Stimulated activated CD8-positive, alpha-beta memory T cell treated with anti-CD3 and anti-CD28 coated beads, Interleukin-2, amount 100 ng/mL, for 1 hour (primary cell): ENCODE measurements around the gene PCGF3.
"Not testable (repeated sequence)": the region's sequence is repeated elsewhere in the genome, so short reads cannot be mapped to it uniquely, and the experiment has no call there.

Experiments used
- DNase-seq, 2 donors: peaks; one replicate each; pipeline ENCODE4 v3.0.0-alpha.2; 2020; ENCODE audit warnings: low read depth in 2 of 2

The PCGF3 gene

GRCh38 chr4:704198-704891 lies 1.3 kb upstream of the PCGF3 start:
- no peak for DNase-seq

DNA sequence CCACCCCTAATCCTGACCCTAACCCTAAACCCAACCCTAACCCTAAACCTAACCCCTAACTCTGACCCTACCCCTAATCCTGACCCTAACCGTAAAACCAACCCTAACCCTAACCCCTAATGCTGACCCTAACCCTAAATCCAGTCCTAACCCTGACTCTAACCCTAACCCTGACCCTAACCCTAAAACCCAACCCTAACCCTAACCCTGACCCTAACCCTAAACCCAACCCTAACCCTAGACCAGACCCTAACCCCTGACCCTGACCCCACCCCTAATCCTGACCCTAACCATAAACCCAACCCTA lies 708 bp upstream of the PCGF3 start:
- no peak for DNase-seq

DNA sequence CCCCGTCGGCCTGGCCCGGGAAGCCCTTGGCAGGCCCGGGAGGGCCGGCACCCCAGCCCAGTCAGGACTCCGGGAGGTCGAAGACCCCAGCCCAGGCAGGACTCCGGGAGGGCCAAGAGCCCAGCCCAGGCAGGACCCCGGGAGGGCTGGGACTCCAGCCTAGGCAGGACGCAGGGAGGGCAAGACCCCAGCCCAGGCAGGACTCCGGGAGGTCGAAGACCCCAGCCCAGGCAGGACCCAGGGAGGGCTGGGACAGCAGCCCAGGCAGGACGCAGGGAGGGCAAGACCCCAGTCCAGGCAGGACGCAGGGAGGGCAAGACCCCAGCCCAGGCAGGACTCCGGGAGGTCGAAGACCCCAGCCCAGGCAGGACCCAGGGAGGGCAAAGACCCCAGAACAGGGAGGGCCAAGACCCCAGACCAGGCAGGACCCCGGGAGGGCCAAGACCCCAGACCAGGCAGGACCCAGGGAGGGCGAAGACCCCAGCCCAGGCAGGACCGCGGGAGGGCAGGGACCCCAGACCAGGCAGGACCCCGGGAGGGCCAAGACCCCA lies 526 bp downstream of the PCGF3 start:
- DNase-seq = not testable (repeated sequence)

- no peak for DNase-seq
Observed at GRCh38 chr4:706834-707598, 1.4 kb downstream of the PCGF3 start.

DNA sequence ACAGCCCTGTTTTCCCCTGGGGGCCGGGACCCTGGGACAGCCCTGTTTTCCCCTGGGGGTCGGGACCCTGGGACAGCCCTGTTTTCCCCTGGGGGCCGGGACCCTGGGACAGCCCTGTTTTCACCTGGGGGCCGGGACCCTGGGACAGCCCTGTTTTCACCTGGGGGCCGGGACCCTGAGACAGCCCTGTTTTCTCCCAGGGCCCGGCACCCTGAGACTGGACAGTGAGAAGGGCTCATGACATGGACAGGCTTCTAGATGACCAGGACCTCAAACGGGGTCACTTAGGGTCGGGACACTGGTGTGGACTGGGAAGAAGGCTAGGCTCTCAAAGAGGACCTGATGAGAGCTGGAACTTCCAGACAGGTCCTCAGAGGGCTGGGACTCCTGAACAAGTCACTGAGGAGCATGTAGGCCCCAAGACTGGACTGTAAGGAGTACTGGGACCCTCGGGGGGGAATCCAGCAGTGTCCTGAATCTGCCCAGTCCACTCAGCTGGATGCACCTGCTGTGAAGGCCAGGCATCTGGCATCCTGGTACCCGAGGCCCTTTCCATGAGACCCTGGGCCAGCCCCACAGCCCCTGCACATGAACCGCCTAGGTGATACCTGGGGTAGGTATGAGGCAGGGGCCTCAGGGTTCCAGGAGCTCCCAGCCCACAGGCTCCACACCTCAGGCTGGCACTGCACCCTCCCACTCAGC lies 2.4 kb downstream of the PCGF3 start:
- no peak for DNase-seq

GRCh38 chr4:708631-708933 lies 3.0 kb downstream of the PCGF3 start:
- DNase-seq = no peak

DNA sequence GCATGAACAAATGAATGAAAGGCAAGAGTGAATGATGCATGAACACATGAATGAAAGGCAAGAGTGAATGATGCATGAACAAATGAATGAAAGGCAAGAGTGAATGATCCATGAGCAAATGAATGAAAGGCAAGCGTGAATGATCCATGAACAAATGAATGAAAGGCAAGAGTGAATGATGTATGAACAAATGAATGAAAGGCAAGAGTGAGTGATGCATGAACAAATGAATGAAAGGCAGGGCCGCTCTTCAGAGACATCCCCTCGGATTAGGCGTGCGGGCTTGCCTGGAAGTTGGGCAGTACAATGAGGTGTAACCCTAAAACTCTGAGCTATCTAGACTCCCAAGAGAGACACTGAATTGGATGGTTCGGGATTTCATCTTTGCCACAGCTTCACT lies 3.7 kb downstream of the PCGF3 start:
- no peak for DNase-seq

DNA sequence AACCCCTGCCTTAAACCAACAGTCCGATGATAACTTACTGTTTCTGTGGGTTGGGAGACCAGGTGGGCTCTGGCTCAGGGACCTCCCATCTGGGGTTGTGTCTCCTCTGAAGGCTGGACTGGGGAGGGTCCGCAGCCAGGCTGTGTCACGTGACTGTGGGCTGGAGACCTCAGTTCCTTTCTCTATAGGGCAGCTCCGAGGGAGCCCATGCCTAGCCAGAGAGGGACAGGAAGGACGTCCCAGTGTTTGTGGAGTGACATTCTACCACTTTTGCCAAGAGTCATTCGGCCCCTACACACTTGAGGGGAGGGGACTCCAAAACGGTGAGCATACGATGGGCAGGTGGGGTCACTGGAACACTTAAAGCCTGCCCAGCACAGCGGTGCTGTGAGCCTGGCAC lies 4.5 kb downstream of the PCGF3 start:
- DNase-seq = no peak

DNA sequence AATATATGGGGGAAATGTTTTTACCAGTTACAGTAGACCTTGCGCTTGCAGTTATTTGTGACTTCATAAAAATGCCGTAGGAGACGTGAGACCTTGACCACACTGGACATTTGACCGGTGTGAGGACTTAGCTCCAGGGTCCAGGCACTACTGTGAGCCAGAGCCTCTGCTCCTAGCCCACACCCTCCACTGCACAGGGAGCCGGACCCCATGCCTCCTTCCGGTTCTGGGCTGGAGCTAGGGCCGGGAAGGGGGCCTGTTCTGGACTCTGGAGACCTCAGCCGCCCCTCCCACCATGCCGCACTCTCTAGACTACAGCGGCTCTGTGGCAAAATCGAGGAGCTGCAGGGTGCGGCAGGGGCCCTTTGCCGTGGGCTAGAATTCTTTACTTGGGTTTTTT lies 5.3 kb downstream of the PCGF3 start:
- DNase-seq = no peak

- DNase-seq = no peak
Observed at GRCh38 chr4:712093-712492, 6.5 kb downstream of the PCGF3 start.

DNA sequence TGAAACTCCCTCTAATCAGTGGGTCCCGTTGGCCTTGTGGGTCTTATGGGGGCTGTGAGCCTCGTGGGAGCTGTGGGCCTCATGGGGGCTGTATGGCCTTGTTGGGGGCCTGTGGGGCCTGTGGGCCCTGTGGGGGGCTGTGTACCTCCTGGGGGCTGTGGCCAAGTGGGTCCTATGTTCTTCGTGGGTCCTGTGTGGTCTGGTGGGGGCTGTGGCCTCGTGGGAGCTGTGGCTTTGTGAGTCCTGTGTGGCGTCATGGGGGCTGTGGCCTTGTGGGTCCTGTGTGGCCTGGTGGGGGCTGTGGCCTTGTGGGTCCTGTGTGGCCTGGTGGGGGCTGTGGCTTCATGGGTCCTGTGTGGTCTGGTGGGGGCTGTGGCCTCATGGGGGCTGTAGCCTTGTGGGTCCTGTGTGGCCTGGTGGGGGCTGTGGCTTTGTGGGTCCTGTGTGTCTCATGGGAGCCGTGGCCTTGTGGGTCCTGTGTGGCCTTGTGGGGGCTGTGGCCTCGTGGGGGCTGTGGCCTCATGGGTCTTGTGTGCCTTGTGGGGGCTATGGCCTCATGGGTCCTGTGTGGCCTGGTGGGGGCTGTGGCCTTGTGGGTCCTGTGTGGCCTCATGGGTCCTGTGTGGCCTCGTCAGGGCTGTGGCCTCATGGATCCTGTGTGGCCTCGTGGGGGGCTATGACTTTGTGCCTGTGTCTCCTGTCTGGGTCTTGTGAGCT lies 7.4 kb downstream of the PCGF3 start:
- no peak for DNase-seq

GRCh38 chr4:714087-714486 lies 8.5 kb downstream of the PCGF3 start:
- DNase-seq = no peak

GRCh38 chr4:717601-718320 lies 12.1 kb downstream of the PCGF3 start:
- no peak for DNase-seq

GRCh38 chr4:718460-718859 lies 12.8 kb downstream of the PCGF3 start:
- no peak for DNase-seq

DNA sequence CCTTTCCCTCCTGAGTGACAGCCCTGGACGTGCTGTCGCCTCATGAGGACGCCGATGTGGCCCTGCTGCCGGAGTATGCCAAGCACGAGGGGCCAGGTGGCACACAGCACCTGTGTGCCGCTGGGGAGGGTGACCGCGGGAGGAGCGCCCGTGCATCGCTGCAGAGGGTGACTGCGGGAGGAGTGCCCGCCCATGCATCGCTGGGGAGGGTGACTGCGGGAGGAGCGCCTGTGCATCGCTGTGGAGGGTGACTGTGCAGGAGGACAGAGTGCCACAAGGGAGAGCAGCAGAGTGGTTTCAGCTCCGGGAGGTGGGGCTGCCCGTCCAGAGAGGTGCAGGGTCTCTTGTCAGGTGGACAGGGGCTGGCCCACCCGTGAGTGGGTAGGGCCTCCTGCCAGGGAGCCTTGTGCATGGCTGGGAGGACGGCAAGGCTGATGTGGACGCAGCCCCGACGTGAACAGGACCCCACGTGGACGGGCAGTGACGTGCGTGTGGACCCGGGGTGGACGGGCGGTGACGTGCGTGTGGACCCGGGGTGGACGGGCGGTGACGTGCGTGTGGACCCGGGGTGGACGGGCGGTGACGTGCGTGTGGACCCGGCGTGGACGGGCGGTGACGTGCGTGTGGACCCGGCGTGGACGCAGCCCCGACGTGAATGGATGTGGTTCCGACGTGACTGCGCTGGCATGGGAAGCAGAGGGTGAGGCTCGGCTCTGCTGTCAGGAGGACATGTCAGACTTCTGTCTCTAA lies 14.7 kb downstream of the PCGF3 start:
- no peak for DNase-seq

DNA sequence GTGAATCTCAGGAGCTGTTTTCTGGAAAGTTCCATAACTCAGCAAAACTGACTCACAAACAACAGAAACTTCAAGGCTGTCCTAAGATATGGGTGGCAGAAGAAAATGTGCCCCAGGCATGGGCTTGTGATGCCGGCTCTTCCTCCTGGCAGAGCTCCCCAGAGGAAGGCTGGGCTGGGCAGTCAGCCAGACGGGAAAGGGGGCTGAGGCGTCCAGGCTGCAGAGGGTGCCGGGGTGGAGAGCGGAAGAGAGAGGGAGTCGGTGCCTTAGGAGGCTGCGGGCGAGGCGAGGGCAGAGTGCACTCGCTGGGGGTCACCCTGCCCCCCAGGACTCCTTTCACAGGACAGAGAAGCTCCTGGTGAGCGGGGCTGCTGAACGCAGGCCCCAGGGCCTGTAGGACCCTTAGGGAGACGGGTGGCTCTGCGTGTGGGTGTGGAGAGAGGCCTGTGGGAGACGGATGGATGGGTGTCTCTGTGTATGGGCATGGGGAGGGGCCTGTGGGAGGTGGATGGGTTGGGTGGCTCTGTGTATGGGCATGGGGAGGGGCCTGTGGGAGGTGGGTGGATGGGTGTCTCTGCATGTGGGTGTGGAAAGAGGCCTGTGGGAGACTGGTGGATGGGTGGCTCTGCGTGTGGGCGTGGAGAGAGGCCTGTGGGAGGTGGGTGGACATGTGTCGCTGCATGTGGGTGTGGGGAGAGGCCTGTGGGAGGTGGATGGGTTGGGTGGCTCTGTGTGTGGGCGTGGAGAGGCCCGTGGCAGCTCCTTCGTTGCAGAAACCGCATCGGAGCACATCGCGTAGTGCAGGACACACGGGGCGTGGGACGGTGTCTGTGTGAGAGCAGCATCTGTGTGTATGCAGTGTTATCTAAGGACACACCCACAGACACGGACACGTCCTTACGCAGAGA lies 15.9 kb downstream of the PCGF3 start:
- no peak for DNase-seq

DNA sequence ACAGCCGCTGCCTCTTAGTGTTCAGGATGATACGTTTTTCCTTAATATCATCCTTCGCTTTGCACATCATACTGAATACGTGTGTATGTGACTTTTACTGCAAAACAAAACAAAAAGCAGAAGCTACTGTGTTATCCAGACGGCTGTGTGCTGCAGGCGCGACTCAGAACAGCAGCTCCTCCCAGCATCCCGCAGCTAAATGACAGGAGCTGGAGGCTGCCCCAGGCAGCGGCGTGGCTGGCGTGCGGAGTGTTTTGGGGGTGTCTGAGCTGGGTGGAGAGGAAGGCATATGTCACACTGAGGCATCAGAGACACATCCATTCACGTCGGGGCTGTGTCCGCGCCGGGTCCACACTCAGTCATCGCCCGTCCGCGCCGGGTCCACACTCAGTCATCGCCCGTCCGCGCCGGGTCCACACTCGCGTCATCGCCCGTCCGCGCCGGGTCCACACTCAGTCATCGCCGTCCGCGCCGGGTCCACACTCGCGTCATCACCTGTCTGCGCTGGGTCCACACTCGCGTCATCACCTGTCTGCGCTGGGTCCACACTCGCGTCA lies 16.6 kb downstream of the PCGF3 start:
- DNase-seq = no peak

DNA sequence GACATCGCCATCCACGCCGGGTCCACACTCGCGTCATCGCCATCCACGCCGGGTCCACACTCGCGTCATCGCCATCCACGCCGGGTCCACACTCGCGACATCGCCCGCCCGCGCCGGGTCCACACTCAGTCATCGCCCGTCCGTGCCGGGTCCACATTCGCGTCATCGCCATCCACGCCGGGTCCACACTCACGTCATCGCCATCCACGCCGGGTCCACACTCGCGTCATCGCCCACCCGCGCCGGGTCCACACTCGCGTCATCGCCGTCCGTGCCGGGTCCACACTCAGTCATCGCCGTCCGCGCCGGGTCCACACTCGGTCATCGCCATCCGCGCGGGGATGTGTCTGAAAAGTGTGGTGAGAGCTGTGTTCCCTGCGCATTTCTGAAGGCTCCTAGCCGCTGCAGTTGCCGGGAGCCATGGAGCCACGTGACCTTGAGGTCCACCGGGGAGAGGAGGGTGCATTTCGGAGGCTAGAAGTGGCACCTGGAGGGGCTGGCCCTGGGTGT lies 17.3 kb downstream of the PCGF3 start:
- DNase-seq = no peak
